Activated CD8-positive, alpha-beta memory T cell treated with anti-CD3 and anti-CD28 coated beads, Interleukin-2, amount 50 U/mL, for 4 hours (primary cell): Measurements from ENCODE around the gene C4BPB.
"Not testable (repeated sequence)": the region's sequence is repeated elsewhere in the genome, so short reads cannot be mapped to it uniquely, and the experiment has no call there.

ENCODE experiments used
- DNase-seq: peaks from one replicate; pipeline ENCODE4 v3.0.0-alpha.2; 2020

The C4BPB gene, protein sequence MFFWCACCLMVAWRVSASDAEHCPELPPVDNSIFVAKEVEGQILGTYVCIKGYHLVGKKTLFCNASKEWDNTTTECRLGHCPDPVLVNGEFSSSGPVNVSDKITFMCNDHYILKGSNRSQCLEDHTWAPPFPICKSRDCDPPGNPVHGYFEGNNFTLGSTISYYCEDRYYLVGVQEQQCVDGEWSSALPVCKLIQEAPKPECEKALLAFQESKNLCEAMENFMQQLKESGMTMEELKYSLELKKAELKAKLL

DNA sequence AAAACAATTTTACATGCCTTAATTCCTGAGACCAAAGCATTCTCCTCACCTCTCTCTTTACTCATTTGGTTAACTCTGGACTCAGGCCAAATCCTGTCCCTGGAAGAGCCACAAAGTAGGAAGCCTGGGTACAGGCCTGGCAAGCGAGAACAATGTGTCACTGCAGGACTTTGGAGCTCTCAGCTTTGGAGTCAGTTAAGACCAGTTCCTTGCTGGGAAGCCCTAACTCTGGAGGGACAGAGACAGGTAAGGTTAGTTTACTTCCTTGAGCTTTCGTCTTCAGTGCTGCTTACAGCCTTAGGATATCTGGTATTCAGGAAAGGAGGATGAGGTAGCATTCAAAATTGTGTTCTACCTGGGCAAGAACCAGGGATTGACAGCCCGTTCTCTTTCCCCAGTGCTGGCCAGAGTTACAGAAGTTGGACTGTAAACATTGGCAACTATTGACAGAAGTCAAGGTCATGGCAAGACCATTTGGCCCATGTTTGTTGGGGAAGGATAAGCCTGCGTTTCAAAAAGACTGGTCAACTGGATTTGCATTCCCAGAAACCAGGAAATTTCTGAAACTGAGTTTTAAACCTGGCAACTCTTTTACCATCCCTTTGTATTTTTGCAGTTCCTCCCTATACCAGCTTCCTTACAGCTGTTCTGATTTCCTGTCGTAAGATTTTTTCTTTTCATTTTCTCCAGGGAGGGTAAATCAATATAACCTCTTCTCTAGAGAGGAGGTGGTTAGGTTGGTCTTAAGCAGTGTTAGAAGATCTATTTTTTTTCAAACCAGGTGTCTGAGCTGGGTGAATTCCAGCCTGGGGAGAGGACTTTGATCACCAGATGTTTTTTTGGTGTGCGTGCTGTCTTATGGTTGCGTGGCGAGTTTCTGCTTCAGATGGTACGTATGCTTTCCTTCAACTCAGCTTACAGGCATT lies at the start of gene C4BPB:
Gene C4BPB (plus strand): TSS at position 160 of the 926 bp plus-strand sequence. CDS start 672 bp downstream, at position 832.
- DNase-seq = no peak

DNA sequence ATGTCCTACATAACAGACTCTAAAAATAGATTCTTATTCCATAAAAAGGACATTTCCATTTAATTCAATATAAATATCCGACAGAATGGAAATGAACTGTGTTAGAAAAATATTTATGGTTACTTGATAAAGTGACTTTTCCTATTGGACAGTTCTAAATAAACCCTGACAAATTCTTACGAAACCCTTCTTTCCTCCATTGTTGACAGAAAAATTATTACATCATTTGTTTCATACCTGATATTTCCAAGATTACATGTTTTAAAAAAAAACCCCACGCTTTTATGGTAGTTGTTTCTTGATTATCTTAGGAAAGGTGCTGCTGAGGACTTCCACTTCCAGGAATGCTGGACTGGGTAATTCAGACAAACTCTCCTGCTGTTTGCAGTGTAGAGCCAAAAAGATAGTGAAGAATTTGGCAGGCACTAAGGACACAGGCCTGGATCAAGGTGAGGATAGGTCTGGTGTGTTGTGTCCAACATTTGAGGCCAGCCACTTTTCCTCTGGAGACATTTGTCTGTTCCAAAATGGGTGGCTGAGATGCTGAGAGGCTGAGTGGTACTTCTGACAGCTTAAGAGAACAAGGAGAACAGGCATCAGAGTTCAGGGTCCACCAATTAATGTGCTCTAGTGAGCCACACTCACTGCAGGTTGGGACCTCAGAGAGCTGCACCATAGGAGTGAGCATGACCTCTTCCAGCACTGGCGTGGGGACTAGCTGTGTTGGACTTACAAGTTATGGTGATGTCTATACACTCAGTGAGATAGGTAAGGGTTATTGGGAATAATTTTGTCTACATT lies 49.1 kb upstream of the C4BPB start:
- DNase-seq = no peak

DNA sequence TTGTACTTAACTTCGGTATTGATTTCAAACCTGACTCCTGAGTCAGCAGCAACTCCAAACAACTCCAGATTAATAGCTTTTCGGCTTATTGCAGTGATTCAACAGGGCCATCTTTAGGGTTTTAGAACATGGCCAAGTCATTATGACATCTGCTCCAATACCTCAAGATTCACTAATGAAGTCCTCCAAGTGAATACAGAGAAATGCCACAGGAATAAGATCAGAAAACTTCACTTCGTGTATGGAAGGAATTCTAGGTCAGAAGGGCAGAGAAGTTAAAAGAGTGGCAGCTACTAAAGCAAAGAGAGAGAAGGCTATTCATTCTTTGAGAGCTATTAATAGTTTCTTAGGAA lies 48.5 kb upstream of the C4BPB start:
- no peak for DNase-seq

DNA sequence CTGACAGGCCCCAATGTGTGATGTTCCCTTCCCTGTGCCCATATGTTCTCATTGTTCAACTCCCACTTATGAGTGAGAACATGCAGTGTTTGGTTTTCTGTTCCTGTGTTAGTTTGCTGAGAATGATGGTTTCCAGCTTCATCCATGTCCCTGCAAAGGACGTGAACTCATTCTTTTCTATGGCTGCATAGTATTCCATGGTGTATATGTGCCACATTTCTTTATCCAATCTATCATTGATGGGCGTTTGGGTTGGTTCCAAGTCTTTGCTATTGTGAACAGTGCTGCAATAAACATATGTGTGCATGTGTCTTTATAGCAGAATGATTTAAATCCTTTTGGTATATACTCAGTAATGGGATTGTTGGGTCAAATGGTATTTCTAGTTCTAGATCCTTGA lies 47.3 kb upstream of the C4BPB start:
- DNase-seq = not testable (repeated sequence)

DNA sequence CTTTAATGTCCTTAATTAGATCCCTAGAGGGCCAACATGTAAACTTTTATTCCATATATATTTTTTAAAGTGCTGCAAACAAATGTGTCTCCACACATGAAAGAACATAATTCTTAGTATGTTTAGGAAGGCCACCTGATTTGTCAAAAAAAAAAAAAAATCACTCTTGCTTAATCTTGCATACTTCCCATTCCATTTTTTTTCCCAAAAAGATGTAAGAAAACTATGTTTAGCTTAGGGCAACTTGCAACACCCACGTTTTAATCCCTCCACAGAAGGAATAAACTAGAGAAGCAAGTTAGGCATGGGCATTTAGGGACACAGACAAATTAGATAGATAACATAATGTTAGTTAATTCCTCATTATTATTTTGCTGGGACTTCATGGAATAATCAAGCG lies 43.2 kb upstream of the C4BPB start:
- no peak for DNase-seq

DNA sequence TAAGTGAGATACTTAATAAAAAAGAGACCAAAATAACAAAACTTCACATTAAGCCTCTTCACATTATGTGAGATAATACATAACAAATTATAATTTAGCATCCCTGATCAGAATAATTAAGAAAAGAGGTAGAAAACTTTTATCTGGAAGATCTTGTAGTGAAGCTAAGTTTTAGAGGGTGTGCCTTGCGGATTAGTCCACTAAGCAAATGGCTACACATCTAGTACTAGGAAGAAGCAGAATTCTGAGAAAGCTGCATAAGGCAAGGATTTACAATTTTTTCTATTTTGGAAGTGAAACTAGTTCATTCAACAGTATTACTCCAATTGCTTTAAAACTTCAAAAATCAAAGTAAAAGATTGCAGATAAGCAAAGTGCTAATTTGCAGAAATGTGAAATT lies 41.2 kb upstream of the C4BPB start:
- no peak for DNase-seq

DNA sequence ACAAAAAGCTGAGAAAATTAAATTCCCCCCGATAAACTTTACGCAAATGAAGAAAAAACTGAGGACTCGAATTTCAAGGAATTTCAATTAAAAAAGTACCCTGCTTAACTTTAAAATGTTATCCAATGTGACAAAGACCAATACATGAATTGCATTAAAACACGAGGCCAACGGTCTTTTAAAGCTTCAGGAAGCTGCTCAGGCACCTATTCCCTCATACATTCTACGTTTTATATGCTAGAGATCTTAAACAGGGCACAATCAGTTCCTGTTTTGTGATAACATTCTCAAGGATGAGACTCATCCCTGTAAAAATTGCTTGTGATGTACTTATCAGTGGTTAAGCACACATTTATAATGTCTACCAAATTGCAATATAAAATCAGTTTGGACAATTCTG lies 40.6 kb upstream of the C4BPB start:
- DNase-seq = no peak

DNA sequence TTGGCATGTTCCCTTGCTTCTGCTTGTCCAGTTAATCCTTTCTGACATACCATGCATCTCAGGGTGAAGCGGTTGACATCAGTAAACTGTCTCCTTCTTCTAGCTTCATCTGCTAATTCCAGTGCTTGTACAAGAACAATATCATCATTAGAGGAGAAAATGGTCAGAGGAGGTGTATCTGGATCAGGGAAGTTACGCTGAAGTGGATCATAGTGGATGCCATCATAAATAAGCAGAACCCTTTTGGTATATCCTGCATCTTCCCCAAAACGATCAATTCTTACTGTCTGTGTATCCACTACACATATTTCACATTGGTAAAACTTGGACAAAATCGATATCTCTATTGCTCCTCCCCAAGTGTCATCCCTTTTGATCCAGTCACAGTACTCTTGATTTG lies 39.6 kb upstream of the C4BPB start:
- no peak for DNase-seq

DNA sequence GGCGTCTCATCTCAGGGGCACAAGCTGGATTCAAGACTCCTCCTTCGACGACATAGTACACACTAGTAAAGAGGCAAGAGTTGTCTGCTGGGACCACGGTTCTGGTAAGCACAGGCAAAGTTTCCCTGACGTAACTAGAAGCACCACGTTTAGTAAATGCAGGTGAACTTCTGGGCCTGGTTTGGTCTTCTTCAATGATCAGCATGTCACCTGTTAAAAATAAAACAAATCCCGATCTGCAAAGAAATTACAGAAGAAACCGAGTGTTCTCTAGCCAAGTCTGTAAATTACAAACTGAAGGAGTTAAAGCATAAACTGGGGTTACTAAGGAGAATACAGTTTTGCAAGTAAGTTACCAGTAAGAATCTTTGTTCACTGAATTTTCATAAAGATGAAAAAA lies 39.1 kb upstream of the C4BPB start:
- DNase-seq = no peak

DNA sequence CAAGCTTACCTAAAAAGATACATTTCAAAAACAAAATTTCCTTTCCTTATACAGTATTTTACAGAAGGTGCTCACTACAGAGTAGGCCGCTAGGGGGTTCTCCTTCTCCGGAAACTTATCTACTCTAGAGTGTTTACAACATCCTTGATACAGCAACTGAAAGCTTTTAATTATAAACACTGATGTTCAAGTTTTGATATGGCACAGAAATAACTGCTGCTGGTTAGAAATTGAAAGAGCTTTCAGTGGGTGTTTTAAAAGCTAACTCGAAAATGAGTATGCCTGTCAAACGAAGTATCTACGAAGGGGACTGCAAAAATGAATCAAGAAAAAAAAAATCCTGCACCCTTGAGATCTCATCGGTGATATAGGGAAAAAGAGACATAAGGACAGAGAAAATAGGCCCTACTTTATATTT lies 38.7 kb upstream of the C4BPB start:
- DNase-seq = peak; percentile 56

DNA sequence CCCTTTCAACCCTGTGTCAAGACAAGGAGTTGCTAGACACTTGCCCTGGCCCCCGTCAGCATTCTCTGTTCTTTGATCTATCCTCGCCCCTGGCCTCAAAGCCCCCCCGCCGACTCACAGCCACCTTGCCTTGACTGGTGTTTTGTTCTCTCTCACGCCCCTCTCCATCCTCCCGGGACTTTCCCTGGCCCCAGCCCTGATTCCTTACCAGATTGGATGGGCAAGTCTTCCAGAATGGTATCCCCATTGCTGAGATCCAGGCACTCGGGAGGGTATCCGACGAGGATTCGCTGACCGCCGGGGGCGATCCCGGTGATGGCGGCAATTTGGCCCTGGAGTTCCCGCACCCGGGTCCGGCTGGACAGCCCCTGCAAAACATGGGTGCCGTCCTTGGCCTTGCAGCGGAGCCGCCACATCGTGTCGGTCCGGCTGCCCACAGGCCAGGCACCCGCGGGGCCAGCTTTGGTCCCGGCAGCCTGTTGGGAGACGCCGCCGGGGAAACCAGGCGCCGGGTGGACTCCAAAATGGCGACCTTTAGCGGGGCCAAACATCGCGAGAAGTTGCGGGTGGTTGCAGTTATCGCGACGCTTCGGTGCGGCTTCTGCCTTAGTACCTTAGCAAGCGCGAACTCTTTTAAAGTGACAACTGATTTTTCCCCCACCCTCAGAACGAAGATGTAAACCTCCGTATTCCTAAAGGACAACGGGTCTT lies 38.0 kb upstream of the C4BPB start:
- peak; percentile 91 for DNase-seq

DNA sequence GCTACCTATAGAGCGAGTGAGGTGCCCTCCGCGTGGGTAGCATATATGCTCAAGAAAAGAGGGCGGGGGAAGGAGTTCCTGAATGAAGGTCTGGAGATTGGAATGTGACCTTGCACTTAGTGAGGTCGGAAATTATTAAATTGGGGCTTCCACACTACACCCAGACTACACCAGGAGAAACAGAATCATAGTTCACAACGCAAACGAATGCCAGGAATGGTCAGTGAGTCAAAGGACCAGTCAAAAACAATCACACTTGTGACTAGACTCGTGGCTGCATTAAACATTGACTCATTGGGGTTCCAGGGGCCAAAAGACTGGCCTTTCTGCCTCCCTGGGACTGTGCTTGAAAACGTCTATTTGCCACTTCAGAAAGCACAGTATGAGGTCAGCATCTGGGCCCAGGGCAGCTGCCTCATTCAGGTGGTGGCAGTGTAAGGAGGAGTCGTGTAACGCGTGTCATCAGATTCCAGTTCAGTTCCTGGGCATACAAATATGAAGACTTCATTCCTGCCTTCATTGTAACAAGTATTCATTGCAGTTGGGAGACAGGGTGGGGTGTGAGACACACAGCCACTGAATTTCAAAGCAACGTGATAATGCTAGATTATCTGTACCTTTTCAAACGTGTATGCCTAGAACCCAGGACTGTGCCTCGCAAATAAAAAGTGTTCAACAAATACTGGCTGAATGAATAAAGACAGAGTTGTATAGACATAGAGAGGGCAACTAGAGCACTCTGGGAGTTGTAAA lies 37.3 kb upstream of the C4BPB start, which contains the start of gene YOD1:
Gene YOD1 (minus strand): TSS at position 18 of the 753 bp plus-strand sequence. CDS start 178 bp downstream, outside the sequence.
- DNase-seq = no peak

DNA sequence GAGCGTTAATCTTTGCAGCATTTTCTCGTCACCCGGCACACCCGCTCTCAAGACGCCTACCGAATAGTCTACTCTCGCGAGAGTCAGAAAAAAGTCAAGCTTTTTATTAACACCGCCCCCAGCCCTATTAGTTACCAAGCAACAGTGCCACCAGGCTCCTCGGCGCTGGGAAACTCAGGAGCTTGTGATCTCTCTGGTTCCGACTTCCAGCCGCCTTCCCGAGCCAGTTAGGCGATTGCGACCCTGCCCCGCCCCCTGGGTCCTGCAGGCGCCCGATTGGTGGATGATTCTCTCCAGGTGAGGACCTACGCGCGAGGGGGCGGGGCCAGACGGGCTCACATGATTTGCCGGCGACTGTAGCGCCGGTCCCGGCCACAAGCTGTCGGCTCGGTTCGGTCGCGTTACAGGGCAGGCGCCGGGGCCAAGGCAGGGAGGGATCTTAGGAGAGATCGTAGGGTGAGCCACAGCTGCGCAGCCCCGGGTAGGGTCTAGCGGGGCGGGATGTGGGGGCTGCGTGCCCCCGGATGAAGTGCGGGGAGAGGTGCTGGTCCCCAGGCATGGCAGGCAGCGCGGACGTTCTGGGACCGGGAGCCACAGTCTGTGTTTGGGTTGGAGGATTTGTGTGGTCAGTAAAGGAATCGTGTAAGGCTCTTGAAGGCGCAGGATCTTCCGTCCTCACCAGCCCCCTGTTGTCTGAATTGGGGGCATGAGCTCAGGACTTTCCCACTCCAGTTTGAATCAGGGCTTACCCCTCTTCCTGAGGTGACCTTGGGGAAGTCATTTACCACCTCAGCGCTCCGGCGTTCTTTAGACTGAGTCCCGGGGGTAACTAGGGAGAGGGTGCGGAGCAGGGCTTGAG lies 35.5 kb upstream of the C4BPB start, which contains the start of gene PFKFB2:
Gene PFKFB2 (plus strand): TSS at position 365 of the 859 bp plus-strand sequence. CDS start 1,443 bp downstream, outside the sequence.
- DNase-seq = peak; percentile 96

DNA sequence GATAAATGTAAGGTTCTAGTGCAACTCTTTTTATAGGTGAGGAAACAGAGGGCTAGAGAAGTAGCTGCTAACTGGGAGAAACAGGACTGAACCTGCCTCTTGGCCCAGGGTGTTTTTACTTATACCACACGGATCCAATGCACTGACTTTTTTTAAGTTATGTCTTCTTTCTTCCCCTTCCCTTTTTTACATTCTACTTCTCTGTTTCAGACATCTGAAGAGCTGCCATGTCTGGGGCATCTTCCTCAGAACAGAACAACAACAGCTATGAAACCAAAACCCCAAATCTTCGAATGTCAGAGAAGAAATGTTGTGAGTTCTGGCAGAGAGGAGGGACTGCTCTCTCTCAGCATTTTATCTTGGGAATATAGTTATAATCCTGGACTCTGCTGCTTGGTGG lies 34.2 kb upstream of the C4BPB start:
- no peak for DNase-seq

DNA sequence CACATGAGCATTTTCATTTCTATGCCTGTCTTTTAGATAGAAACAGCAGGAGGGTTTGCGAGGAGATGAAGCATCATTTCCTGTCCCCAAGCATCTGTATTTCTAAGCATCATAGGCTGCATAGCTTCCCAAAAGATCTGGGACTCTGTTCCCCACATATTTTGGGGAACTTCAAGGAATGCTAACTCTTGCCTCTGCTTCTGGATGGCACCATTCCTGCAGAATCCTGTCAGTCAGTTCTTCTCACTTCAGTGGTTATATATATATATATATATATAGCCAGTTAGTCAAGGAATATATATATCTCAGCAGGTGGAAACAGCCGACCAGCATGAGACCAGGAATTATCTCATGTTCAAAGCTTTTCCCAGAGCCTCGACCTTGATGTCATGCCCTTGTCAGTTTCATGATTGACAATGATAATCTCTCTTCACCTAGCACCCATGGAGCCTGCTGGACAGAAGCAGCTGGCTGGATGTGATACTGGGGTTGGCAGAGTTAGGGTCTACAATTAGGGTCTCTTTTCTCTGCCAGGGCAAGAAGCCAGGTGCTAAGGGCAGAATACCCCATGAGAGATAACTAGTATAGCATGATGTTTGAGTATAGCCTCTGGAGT lies 33.2 kb upstream of the C4BPB start:
- DNase-seq = no peak

DNA sequence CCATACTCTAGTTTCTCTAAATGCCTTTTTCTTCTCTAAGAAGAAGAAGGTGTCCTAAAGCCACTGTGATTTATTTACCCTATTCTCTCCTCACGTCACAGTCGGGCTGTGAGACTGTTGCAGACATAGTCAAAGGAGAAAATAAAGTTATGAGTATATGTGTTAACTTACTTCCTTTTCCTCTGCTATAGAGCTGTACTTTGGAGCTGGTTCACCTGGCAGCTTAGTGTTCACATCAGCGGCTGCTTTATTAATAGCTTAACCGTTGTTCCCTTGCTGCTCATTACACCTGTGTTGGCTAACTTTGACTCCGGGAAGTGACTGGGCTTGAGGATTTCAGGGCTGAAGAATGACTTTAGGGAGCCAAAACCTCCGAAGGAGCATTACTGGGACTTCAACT lies 32.0 kb upstream of the C4BPB start:
- no peak for DNase-seq

DNA sequence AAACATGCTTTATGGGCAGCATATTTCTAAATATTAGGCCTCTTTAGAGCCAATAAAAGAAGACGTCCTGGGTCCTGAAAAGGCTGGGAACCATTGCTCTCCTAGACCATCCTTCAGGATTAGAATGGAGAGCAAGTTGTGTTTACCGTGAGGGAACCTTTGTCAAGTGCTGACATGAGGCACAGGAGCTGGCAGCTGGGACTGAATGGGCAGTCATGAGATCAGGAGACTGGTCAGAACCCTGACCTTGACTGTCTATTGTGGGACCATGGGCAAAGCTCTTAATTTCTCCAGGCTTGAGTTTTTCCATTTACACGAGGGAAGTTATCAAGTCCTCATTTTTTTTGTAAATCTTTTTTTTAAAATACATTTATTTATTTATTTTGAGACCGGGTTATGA lies 30.4 kb upstream of the C4BPB start:
- no peak for DNase-seq

DNA sequence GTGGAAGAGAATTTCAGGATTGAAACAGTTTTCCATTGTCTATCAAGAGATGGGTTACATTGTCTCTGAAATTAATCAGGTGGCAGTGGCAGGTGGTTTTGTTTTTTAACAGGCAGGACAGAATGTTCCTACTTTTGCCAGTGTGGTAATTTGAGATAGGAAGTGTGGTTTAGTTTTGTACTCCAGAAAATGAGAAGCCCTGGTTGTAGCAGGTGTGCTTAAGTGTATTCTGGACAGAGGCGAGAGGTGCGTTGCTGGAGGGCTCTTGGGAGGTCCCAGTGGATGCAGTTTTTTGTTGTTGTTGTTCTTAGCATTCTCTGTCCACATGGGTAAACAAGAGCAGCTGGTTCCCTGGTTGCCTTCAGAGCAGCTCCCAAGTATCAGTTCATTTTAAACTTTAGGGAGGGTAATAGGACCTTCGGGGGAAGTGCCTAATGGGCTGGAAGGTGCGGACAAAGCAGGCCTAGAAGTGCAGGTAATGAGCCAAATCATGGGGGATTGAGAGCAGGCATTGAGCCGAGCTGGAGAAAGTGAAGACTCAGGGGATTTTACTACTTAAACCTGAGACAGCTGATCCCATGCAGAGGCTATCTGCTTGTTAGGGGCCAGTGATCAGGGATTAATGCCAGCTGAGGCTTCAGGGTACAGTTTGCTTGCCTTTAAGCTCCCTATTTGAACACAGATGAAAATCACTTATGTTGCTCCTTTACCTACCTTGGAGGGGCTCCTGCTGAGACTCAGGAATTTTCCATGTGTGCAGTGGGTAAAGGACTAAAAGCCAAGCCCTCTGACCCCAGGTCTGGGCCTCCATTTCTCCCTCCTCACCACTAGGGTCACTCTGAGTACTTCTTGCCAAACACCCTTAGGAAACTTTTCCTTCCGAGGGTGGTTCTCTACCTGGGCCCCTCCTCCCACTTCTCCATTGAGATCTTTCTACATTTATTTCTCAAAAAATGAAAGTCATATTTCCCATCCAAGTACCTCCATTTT lies 29.5 kb upstream of the C4BPB start:
- DNase-seq = no peak

DNA sequence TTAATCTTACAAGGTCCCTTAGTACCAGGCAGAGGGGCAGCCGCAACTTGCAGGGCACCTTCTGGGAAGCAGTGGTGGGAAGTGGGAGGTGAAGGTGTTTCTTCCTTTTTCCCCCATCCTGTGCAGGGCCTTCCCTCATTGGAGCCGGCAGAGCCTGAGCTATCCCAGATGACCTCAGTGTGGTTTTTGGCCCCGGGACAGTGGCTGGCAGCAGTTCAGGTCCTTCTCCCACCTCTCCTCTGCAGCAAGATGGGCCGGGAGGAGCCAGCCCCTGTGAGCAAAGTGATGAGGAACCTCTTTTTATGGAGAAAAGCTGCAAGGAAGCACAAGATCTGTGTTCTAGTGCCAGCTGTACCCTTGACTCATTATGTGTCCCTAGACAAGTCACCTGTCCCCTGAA lies 28.8 kb upstream of the C4BPB start:
- DNase-seq = no peak
